DND-41 (cell line): ENCODE measurements around the gene DPEP3.

Experiments
- ATAC-seq: fragments of 200-7000 bp; cut with Tn5 transposase; 3 replicates; pipeline ENCODE4 v1.9.1; 2021; ENCODE audit warnings: low read depth; ENCODE audit not compliant: insufficient read depth
- DNase-seq: peaks from one replicate; pipeline ENCODE4 v3.0.0-alpha.2; 2020
- H2AFZ ChIP-seq: 2 replicates; pipeline ENCODE4 v1.6.0; 2012; ENCODE audit warnings: low read depth, low read length
- H3K27ac ChIP-seq: 2 replicates; pipeline ENCODE4 v1.5.1; 2012; ENCODE audit warnings: low read length, inconsistent platforms
- H3K27me3 ChIP-seq: fragments of 200-600 bp; sonication (generic); 2 replicates; pipeline ENCODE4 v1.6.0; 2012; ENCODE audit warnings: low read length, mild to moderate bottlenecking, inconsistent platforms; ENCODE audit not compliant: insufficient read depth, poor library complexity
- H3K36me3 ChIP-seq: 2 replicates; pipeline ENCODE4 v1.5.1; 2012; ENCODE audit warnings: low read length, inconsistent platforms; ENCODE audit not compliant: insufficient read depth
- H3K4me1 ChIP-seq: 2 replicates; pipeline ENCODE4 v1.5.1; 2012; ENCODE audit warnings: mild to moderate bottlenecking, low read length; ENCODE audit not compliant: insufficient read depth
- H3K4me2 ChIP-seq: 2 replicates; pipeline ENCODE4 v1.6.0; 2012; ENCODE audit warnings: mild to moderate bottlenecking, moderate library complexity, low read length, inconsistent platforms; ENCODE audit not compliant: insufficient read depth
- H3K4me3 ChIP-seq, 2 experiments: fragments of 200-600 bp in 1 of 2; shearing (Covaris generic) in 1 of 2; 2 replicates each; pipeline ENCODE4 v1.5.1; 2012 to 2016; ENCODE audit warnings: inconsistent platforms in 2 of 2, low read length in 2 of 2, mild to moderate bottlenecking in 2 of 2, low read depth in 1 of 2, moderate library complexity in 1 of 2
- H3K79me2 ChIP-seq: 2 replicates; pipeline ENCODE4 v1.6.0; 2012; ENCODE audit warnings: low read length, inconsistent platforms; ENCODE audit not compliant: insufficient read depth
- H3K9ac ChIP-seq: 2 replicates; pipeline ENCODE4 v1.6.0; 2012; ENCODE audit warnings: low read depth, mild to moderate bottlenecking, inconsistent platforms, low read length, moderate library complexity
- H3K9me3 ChIP-seq: 2 replicates; pipeline ENCODE4 v1.5.1; 2012; ENCODE audit warnings: low read length, moderate library complexity, mild to moderate bottlenecking, inconsistent platforms; ENCODE audit not compliant: insufficient read depth, severe bottlenecking
- H4K20me1 ChIP-seq: 2 replicates; pipeline ENCODE4 v1.6.0; 2012; ENCODE audit warnings: low read length; ENCODE audit not compliant: insufficient read depth
- EZH2 ChIP-seq: IDR thresholded peaks from 3 replicates; pipeline ENCODE4 v1.6.1; 2012; ENCODE audit warnings: borderline replicate concordance, low read depth, mild to moderate bottlenecking, moderate library complexity, low read length, inconsistent platforms; ENCODE audit not compliant: severe bottlenecking
- TF ChIP-seq, protein P1 (sequence below): IDR thresholded peaks from 2 replicates; pipeline ENCODE4 v1.5.1; 2012; ENCODE audit warnings: borderline replicate concordance, low read length, moderate library complexity, mild to moderate bottlenecking; ENCODE audit not compliant: poor library complexity, severe bottlenecking; ENCODE audit errors: extremely low read depth

DPEP3 gene, protein sequence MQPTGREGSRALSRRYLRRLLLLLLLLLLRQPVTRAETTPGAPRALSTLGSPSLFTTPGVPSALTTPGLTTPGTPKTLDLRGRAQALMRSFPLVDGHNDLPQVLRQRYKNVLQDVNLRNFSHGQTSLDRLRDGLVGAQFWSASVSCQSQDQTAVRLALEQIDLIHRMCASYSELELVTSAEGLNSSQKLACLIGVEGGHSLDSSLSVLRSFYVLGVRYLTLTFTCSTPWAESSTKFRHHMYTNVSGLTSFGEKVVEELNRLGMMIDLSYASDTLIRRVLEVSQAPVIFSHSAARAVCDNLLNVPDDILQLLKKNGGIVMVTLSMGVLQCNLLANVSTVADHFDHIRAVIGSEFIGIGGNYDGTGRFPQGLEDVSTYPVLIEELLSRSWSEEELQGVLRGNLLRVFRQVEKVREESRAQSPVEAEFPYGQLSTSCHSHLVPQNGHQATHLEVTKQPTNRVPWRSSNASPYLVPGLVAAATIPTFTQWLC

DNA sequence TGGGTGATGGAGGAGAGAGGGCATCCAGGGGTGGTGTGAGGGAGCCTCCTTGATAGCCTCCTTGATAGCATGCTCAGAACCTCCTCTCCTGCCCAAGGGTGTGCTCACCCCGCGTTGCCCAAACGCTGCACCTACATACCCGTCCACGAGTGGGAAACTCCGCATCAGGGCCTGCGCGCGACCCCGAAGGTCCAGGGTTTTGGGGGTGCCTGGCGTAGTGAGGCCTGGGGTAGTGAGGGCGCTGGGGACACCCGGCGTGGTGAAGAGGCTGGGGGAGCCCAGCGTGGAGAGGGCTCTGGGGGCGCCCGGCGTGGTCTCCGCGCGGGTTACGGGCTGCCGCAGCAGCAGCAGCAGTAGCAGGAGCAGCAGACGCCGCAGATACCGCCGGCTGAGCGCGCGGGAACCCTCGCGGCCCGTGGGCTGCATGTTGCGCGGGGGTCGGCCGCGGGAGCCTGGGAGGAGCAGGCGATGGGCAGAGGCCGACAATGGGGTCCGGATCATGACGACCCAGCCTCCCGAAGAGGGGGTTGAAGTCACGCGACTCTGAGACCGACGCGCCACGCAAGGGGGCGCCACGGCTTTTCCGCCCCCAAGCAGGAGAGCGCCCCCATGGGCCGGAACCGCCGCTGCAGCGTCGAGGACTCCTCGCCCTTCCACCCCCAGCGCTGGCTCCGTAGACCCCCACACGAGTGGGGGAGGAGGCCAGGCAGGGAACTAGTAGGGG lies at the start of gene DPEP3:
TSS of gene DPEP3 (minus strand) at position 545 of the 724 bp plus-strand sequence. CDS start at position 426, 119 bp downstream.
- TF ChIP-seq, protein P1, sequence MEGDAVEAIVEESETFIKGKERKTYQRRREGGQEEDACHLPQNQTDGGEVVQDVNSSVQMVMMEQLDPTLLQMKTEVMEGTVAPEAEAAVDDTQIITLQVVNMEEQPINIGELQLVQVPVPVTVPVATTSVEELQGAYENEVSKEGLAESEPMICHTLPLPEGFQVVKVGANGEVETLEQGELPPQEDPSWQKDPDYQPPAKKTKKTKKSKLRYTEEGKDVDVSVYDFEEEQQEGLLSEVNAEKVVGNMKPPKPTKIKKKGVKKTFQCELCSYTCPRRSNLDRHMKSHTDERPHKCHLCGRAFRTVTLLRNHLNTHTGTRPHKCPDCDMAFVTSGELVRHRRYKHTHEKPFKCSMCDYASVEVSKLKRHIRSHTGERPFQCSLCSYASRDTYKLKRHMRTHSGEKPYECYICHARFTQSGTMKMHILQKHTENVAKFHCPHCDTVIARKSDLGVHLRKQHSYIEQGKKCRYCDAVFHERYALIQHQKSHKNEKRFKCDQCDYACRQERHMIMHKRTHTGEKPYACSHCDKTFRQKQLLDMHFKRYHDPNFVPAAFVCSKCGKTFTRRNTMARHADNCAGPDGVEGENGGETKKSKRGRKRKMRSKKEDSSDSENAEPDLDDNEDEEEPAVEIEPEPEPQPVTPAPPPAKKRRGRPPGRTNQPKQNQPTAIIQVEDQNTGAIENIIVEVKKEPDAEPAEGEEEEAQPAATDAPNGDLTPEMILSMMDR = peak; percentile 17
- no peak for TF ChIP-seq EZH2
- no peaks in the 10 kb centered on the region for H3K36me3 ChIP-seq
- no peak within 1 kb of the TSS for H3K4me2 ChIP-seq
- no peaks in the 10 kb centered on the region for H3K79me2 ChIP-seq
- H3K4me3 ChIP-seq = no peak within 1 kb of the TSS
- H4K20me1 ChIP-seq = no peaks in the 10 kb centered on the region
- no peaks in the 10 kb centered on the region for H3K9me3 ChIP-seq
- H3K9ac ChIP-seq = no peak within 1 kb of the TSS
- DNase-seq (no peak), ATAC-seq (no peak)
- H2AFZ ChIP-seq = no peak within 1 kb of the TSS
- no peaks in the 10 kb centered on the region for H3K27me3 ChIP-seq
- no peak within 1 kb of the TSS for H3K27ac ChIP-seq
- peaks cover 23% of the 10 kb centered on the region for H3K4me1 ChIP-seq

DNA sequence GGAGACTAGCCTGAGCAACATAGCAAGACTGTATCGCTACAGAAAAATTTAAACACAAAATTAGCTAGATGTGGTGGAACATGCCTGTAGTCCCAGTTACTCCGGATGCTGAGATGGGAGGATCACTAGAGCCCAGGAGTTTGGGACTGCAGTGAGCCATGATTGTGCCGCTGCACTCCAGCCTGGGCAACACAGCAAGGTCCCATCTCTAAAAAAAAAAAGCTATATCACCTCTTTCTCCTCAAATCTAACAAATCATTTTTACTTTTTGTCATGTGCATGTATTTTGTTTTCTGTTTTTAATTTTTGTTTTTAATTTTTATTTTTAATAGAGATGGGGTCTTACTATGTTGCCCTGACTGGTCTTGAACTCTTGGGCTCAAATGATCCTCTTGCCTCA lies 48.7 kb upstream of the DPEP3 start:
- Histone ChIP-seq H3K27me3 (no peaks in the 10 kb centered on the region), H2AFZ (no peak overlapping the region), H3K4me2 (no peak overlapping the region), H3K27ac (no peak overlapping the region), H3K36me3 (peaks cover 16% of the 10 kb centered on the region; the same call in 1 of the 2 replicates), H3K9me3 (no peaks in the 10 kb centered on the region), H3K4me3 (no peak overlapping the region), H4K20me1 (no peaks in the 10 kb centered on the region), H3K79me2 (peaks cover 8% of the 10 kb centered on the region), H3K9ac (no peak overlapping the region), H3K4me1 (peaks cover 8% of the 10 kb centered on the region)
- TF ChIP-seq, protein P1 = no peak
- TF ChIP-seq EZH2 = no peak
- ATAC-seq (no peak), DNase-seq (no peak)

DNA sequence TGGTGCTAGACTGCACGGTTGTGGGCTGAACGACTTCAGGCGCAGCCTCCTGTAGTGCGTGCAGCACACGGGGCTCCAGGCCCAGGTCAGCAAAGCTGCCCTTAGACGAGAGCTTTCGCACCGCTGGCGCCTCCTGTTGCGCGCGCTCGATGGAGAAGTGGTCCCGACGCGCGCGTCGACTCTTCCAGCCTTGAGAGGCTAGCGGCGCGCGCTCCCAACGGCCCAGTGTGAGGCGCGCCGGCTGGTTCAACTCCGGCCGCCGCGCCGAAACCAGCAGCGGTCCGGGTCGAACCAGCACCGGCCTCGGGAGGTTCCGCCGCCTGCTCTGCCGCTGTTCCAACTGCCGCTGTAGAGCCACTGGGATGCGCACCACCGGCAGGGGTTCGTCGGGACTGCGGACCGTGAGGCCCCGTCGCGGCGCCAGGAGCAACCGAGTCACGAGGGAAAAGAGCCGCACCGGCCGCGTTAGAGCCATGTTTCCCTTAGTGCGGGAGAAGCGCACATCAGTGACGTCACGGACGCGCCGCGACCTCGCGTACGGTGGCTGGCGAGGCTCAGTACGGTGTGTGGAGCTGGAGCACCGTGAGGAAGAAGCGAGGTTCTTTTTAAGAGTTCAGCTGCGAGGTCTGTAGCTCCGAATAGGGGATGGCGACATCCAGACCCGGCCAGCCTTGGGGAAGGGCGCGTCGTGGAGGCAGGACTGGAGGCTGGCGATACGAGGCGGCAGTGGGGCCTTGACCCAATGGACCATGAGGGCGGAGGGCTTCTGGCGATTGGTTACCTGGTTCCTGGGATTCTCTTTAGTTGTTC lies 42.6 kb upstream of the DPEP3 start, which contains the start of the genes DDX28 and DUS2:
TSS of gene DDX28 (minus strand) at position 505 of the 810 bp plus-strand sequence. CDS start at position 475, 30 bp downstream.
TSS of gene DUS2 (plus strand) at position 557 of the 810 bp plus-strand sequence. CDS start 14,740 bp downstream, outside the sequence.
- ATAC-seq = peak; percentile 91
- H3K27ac ChIP-seq = peak within 1 kb of the TSS; percentile 77
- peak within 1 kb of the TSS; percentile 80 for H2AFZ ChIP-seq
- peaks cover 8% of the 10 kb centered on the region for H4K20me1 ChIP-seq
- H3K4me3 ChIP-seq = peak within 1 kb of the TSS; percentile 45 to 74
- H3K4me2 ChIP-seq = peak within 1 kb of the TSS; percentile 98
- H3K4me1 ChIP-seq = peaks cover 30% of the 10 kb centered on the region
- no peak for TF ChIP-seq EZH2
- TF ChIP-seq, protein P1 = peak; percentile 30
- peak within 1 kb of the TSS; percentile 80 for H3K9ac ChIP-seq
- H3K36me3 ChIP-seq = peaks cover 30% of the 10 kb centered on the region
- peak; percentile 94 for DNase-seq
- H3K9me3 ChIP-seq = no peaks in the 10 kb centered on the region
- H3K27me3 ChIP-seq = no peaks in the 10 kb centered on the region
- peaks cover 36% of the 10 kb centered on the region for H3K79me2 ChIP-seq
